ENCODE results near the gene TPPP3.

GRCh38 chr16:67400901-67401300, 7.6 kb upstream of the TPPP3 start:
- TF ChIP-seq POLR2A (IDR thresholded peaks at IDR 0.05; ENCODE audit: low read length) (no peak), GATA1 (IDR thresholded peaks at IDR 0.05; ENCODE audit: low read depth, low read length) (no peak)
